ENCODE results near the gene ZNF408.

DNA sequence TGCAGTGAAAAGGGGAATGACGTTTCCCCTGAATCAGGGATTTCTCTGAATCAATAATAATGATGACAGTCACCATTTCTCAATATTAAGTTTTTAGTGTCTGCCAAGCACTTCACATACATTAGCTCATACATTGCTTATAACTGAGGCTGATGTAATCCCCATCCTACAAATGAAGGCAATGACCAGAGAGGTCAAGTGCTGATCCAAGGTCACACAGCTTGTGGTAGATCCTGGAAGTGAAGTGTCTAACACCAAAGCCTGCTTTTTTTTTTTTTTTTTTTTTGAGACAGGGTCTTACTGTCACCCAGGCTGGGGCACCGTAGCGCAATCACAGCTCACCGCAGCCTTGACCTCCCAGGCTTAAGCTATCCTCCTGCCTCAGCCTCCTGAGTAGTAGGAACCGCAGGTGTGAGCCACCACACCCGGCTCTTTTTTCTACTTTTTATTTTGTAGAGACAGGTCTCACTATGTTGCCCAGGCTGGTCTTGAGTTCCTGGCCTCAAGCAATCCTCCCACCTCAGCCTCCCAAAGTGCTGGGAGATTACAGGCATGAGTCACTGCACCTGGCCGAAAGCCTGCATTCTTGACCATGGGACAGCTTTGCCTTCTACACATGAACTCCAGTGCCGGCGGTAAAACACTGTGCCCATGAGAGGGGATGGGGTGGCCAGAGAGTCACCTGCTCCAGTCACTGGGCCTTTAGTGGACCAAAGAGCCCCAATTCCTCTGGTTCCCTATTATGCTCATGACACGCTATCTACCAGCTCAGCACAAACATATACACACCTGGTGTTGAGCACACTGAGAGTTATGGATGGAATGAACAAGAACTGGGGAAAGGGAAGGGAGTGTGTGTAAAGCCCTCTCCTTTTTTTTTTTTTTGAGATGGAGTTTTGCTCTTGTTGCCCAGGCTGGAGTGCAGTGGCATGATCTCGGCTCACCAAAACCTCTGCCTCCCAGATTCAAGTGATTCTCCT, 17.8 kb upstream of the ZNF408 start:
- TF ChIP-seq, protein P1, sequence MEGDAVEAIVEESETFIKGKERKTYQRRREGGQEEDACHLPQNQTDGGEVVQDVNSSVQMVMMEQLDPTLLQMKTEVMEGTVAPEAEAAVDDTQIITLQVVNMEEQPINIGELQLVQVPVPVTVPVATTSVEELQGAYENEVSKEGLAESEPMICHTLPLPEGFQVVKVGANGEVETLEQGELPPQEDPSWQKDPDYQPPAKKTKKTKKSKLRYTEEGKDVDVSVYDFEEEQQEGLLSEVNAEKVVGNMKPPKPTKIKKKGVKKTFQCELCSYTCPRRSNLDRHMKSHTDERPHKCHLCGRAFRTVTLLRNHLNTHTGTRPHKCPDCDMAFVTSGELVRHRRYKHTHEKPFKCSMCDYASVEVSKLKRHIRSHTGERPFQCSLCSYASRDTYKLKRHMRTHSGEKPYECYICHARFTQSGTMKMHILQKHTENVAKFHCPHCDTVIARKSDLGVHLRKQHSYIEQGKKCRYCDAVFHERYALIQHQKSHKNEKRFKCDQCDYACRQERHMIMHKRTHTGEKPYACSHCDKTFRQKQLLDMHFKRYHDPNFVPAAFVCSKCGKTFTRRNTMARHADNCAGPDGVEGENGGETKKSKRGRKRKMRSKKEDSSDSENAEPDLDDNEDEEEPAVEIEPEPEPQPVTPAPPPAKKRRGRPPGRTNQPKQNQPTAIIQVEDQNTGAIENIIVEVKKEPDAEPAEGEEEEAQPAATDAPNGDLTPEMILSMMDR (IDR thresholded peaks at IDR 0.05), result no peak
- no peak for TF ChIP-seq POLR2A (IDR thresholded peaks at IDR 0.05)

Data from esophagus squamous epithelium (tissue), 4 donors.